Tibial nerve (tissue), 4 donors: ENCODE results near the gene SLC2A9.

Source experiments
- EP300 ChIP-seq, 2 donors: sonication (generic); formaldehyde crosslinking; IDR thresholded peaks; one replicate each; pipeline ENCODE4 v1.6.1; 2017; ENCODE audit warnings: antibody characterized with exemption in 2 of 2, mild to moderate bottlenecking in 1 of 2
- TF ChIP-seq, protein P1 (sequence below), 5 experiments: fragments of 200-600 bp in 3 of 5; fragments of 450-650 bp in 2 of 5; sonication (generic) in 3 of 5; IDR thresholded peaks; one replicate each; pipeline ENCODE4 v1.5.1; 2016 to 2019; ENCODE audit warnings: antibody characterized with exemption in 5 of 5, mild to moderate bottlenecking in 3 of 5, moderate library complexity in 2 of 5

DNA sequence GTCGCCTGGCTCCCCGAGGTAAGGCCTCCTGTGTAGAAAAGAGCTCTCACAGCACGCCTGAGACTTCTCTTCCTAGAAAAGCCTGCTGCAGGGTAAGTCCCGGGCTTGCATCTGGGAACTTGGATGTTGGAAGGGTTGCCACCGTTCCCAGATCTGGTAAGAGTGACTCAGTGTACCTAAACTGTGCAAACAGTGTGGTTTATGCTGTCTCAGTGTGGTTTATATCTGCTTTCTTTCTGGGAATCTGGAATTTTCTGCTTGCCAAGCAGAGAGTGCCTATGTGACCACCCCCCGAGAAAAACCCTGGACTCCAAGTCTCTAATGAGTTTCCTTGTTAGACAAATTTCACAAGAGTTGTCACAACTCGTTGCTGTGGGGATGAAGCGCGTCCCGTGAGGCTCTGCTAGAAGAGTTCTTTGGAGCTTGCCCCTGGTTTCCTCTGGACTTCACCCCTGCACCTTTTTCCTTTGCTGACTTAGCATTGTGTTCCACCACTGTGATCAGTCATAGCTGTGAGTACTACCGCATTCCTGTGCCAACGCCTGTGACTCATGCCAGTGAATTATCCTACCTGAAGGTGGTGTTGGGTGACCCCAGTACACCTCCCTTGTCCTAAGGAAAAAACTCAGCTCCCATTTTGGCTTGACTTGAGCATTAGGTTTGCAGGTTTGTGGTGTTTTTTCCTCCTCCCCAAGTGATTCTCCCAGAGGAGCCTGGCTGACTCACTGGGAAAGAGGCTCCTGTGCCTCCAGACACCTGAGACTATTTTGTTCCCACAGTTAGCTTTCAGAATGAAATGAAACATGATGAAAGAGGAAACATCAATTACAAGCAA is 14.5 kb downstream of the SLC2A9 start:
- TF ChIP-seq, protein P1, sequence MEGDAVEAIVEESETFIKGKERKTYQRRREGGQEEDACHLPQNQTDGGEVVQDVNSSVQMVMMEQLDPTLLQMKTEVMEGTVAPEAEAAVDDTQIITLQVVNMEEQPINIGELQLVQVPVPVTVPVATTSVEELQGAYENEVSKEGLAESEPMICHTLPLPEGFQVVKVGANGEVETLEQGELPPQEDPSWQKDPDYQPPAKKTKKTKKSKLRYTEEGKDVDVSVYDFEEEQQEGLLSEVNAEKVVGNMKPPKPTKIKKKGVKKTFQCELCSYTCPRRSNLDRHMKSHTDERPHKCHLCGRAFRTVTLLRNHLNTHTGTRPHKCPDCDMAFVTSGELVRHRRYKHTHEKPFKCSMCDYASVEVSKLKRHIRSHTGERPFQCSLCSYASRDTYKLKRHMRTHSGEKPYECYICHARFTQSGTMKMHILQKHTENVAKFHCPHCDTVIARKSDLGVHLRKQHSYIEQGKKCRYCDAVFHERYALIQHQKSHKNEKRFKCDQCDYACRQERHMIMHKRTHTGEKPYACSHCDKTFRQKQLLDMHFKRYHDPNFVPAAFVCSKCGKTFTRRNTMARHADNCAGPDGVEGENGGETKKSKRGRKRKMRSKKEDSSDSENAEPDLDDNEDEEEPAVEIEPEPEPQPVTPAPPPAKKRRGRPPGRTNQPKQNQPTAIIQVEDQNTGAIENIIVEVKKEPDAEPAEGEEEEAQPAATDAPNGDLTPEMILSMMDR (IDR thresholded peaks at IDR 0.05) = no peak
- no peak for TF ChIP-seq EP300 (IDR thresholded peaks at IDR 0.05)
